KBM-7 (cell line): ENCODE measurements around the gene CCDC13.
A peak's percentile ranks its signal among the peaks of the same experiment; 100 is the strongest.
"Not testable (repeated sequence)": the region's sequence is repeated elsewhere in the genome, so short reads cannot be mapped to it uniquely, and the experiment has no call there.

ENCODE experiments used
- DNase-seq: peaks from one replicate; pipeline ENCODE4 v3.0.0-alpha.2; 2015
- in situ Hi-C: fragments of 300-500 bp; cut with MboI; formaldehyde crosslinking; loops from 2 replicates; pipeline ENCODE4 v1.14.3; 2020; ENCODE audit warnings: low sequenced_read_pairs, low pct_unique_long_range_greater_than_20kb, mixed read lengths

The CCDC13 gene

GRCh38 chr3:42772670-42773408 lies at the start of gene CCDC13:
TSS of gene CCDC13 (minus strand) at chr3:42773253. CDS start at chr3:42758345, 14,908 bp downstream.
- in situ Hi-C loops: no loop called here
- DNase-seq: peak; percentile 95

GRCh38 chr3:42822828-42823227 lies 49.8 kb upstream of the CCDC13 start:
- in situ Hi-C loops: no loop called here
- no peak for DNase-seq

- no peak for DNase-seq
- in situ Hi-C loops: no loop called here
These were observed 47.6 kb upstream of the CCDC13 start for GRCh38 chr3:42820746-42821051.

GRCh38 chr3:42819351-42819965 lies 46.4 kb upstream of the CCDC13 start:
- in situ Hi-C loops: no loop called here
- DNase-seq: no peak

- in situ Hi-C loops: no loop called here
- no peak for DNase-seq
These were observed 42.8 kb upstream of the CCDC13 start for GRCh38 chr3:42815826-42816225.

- in situ Hi-C loops: no loop called here
- DNase-seq: no peak
These were observed 42.0 kb upstream of the CCDC13 start for GRCh38 chr3:42814914-42815507.

GRCh38 chr3:42814246-42814645 lies 41.2 kb upstream of the CCDC13 start:
- in situ Hi-C loops: no loop called here
- DNase-seq: no peak

- DNase-seq: peak; percentile 93
- in situ Hi-C loops: not testable (repeated sequence)
These were observed 38.2 kb upstream of the CCDC13 start for GRCh38 chr3:42811118-42811883.

GRCh38 chr3:42810706-42811105 lies 37.7 kb upstream of the CCDC13 start:
- in situ Hi-C loops, DNase-seq: not testable (repeated sequence)

GRCh38 chr3:42809202-42809601 lies 36.1 kb upstream of the CCDC13 start, which contains the start of gene ACKR2:
TSS of gene ACKR2 (plus strand) at chr3:42809445. CDS start at chr3:42864503, 55,058 bp downstream.
- DNase-seq: no peak
- in situ Hi-C loops: no loop called here

- no peak for DNase-seq
- in situ Hi-C loops: no loop called here
These were observed 34.9 kb upstream of the CCDC13 start for GRCh38 chr3:42807929-42808328.

- DNase-seq: no peak
- in situ Hi-C loops: no loop called here
These were observed 32.2 kb upstream of the CCDC13 start for GRCh38 chr3:42805141-42805821.

GRCh38 chr3:42804831-42805132 lies 31.7 kb upstream of the CCDC13 start:
- DNase-seq: no peak
- in situ Hi-C loops: no loop called here

GRCh38 chr3:42804106-42804830 lies 31.2 kb upstream of the CCDC13 start, which contains the start of gene HIGD1A:
TSS of gene HIGD1A (minus strand) at chr3:42804490. CDS start at chr3:42794253, 10,237 bp downstream.
- in situ Hi-C loops: no loop called here
- DNase-seq: peak; percentile 96

GRCh38 chr3:42803414-42804105 lies 30.5 kb upstream of the CCDC13 start:
- peak; percentile 46 for DNase-seq
- in situ Hi-C loops: no loop called here

- DNase-seq: no peak
- in situ Hi-C loops: no loop called here
These were observed 29.9 kb upstream of the CCDC13 start for GRCh38 chr3:42802876-42803413.

GRCh38 chr3:42801784-42802183 lies 28.7 kb upstream of the CCDC13 start:
- in situ Hi-C loops: no loop called here
- no peak for DNase-seq

GRCh38 chr3:42801048-42801620 lies 28.1 kb upstream of the CCDC13 start:
- in situ Hi-C loops: no loop called here
- no peak for DNase-seq
